ENCODE measurements around the gene HOXD10. TPM values are rescaled to one million over a fixed set of nuclear protein-coding genes. Genes with fewer than 3 reads are reported as not detected.
A peak's percentile ranks its signal among the peaks of the same experiment; 100 is the strongest.

HOXD10 gene
- total RNA-seq, 1 donor from 2014 or later: 1.9 TPM

DNA sequence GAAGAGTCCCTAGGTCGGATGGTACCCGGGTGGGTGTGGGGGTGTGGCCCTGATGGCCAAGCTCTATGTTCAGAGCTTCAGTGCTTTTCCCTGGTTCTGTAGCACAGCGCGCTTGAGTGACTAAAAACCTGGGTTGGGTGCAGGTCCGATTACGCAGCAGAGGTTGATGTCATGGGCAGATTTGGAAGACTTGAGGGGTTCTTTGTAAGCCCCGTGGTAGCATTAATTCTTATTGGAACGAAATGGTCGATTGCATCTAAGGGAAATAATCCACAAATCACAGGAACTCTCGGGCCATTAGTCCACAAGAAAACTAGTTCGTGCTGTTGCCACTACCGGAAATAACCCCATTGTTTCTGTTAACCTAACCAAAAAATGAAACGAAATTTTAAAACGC is 21.9 kb downstream of the HOXD10 start:
- ATAC-seq (no peak), DNase-seq (ENCODE audit: low spot score) (no peak)
- intact Hi-C loops (cut with DNase I): loop anchor here (5.0 kb wide), 1 partner anchor 414 kb away; no protein-coding TSS in a partner anchor

DNA sequence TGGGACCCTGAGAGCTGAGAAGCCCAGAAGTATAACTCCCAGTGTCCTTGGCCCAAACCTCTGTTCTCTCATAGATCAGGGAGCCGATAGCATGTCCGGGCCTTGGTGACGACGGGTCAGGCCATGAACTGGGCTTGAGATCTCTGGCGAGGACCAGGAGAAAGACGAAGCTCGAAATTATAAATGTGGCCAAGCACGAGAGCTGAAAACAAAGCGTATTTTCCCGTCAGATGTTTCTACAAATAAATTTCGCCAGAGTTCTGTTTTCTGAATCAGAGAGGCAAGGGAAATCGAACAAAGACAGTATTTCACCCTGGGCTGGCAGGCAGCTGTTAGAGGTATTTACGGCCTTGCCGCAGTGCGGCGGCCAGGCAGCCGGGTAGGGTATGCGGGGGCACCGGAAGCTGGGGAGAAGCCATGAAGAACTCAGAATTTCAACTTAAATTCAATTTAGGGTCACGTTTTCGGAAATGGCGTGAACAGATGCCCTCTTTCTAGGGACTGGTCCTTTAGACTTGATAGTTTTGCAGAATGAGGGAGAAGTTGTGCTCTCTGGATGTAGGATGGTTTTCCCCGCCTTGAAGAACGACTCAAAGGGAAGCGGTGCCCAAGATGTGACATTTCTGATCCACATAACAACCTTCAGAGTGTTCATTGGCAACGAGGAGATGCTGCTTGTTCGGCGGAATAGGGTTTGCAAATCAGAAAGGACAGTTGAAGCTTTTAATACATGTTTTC is 22.5 kb downstream of the HOXD10 start:
- DNase-seq (ENCODE audit: low spot score) (no peak), ATAC-seq (no peak)
- intact Hi-C loops (cut with DNase I): loop anchor here (5.0 kb wide), 1 partner anchor 413 kb away; no protein-coding TSS in a partner anchor

DNA sequence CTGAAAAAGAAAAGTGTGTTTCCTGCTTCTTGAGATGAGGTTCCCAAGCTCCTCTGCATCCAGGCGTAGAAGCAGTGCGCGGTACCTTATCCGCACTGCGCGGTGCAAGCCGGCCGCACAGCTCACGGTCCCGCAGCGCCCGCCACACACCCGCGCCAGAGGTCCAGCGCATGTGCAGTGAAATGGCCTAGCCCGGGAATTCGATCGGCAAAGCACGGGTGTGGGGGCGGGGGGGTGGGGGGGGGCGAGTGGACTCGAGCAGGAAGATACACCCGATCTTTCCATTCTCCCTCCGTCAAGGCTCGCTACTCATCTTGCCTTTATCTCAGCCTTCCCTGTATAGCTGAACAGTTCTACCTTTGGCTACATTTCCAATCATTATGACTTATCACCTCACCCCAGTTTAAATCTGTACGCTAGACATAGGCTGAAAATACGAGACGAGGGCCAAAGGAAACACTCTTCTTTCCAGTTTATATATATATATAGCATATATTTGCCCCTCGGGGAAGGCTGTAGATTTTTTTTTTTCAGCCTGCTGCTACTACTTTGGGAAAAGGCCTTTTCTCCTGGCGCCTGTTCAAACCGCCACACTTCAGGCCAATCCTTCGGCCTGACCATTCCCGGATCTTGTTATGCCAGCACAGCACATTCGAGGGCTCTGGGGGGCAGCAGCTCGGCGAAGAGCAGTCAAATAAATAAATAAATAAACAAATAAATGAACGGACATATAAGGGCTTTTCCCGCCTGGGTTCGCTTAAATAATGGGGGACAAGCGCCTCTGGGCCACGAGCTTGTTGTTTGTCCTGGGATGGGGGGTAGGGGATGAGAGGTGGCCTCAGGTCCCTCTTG is 23.3 kb downstream of the HOXD10 start:
- DNase-seq (ENCODE audit: low spot score) (no peak), ATAC-seq (peak; percentile 16)
- intact Hi-C loops (cut with DNase I): loop anchor here (5.0 kb wide), 2 partner anchors 317 to 412 kb away; no protein-coding TSS in a partner anchor

DNA sequence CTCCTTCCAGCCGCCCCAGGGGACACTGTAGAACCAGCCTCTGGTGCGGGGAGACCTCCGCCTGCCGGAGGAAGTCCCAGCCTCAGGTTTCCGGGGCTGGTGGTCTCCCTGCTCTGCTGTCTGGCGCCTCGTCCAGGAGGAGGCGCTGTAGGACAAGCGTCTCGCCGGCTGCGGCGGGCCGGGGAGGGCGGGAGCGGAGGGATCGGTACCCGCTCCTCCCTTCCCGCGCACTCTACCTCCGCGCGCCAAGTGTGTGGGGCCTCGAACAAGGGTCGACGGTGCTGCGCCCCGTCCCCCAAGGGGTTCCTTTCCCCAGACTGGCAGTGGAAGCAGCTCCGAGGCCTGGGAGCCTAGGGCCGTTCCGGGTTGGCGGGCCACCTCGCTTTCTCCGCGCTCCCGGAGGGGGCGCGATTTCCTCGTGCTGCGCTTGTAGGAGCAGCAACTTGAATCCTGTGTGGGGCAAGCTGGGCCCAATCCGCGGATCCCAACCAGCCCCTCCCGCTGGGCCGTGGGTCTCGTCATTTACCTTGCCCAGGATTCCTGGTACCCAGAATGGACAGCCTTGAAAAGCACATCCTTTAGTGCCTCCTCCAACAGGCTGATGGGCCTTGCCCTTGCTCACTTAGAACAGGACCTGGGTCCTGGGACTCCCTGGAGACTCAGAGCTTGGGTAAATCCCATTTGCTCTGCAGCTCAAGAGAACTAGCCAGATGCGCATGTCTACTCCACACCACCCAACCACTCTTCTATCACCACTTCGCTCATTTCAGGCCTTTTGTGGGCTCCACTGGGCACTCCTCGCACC is 24.1 kb downstream of the HOXD10 start:
- DNase-seq (ENCODE audit: low spot score) (peak; percentile 87), ATAC-seq (peak; percentile 92)
- intact Hi-C loops (cut with DNase I): loop anchor here (5.0 kb wide), 1 partner anchor 317 kb away; no protein-coding TSS in a partner anchor

DNA sequence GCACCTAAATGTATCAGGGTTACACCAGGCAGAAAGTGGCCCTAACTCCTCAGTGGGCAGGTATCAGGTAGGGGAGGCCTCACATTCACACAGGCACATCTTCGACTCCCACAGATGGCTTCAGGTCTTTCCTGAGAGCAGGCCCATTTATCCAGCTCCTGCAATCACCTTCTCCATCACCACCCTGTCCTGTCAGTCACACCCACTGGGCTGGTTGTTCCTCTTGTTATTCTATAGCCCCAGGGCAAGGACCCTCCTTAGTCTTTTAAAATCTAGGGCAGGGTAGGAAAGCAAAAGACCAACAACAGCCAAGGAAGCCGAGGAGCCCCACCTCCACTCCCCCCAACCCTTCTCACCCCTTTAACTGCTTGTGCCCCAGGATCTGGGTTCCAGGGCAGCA is 25.7 kb downstream of the HOXD10 start:
- DNase-seq (ENCODE audit: low spot score) (no peak), ATAC-seq (no peak)
- intact Hi-C loops (cut with DNase I): loop anchor here (5.0 kb wide), 1 partner anchor 315 kb away; no protein-coding TSS in a partner anchor

DNA sequence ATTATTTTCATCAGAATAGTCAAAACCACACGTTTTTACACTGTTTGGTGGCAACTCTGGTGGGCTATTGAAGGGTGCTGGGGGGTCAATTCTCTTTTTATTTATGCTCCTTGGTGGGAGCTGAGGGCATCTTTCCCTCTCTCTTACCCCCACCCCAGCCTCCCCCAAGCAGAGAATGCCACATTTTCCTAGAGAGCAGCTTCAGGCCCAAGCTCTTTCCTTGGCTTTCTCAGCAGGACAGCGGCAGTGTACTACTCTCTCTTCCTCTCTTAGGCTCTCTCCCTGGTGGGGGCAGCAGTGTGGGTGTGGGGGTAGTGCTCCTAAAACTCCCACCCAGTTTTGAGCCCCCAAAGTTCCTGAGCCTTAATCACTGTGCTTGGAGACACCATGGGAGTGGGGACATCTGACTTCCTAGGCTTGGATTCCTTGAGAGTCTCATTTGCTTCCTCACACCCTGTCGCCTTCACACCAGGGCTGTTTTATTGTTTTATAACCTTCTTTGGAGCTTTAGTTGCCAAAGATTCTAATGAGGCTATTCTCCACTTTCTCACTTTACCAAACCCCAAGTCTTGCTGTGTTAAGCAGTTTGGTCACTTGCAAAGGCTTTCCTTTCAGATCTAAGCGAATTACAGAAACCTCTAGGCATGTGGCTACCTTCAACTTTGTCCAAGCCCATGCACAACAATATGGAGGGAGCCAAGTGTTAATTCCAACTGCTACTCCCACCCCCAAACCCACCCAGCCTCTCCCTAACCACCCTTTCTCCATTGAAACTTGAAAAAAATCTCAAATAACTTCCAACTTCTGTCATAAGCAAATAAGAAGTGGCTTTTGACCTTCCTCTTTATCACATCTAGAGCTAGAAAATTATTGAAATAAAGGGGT is 28.7 kb downstream of the HOXD10 start:
- intact Hi-C loops (cut with DNase I): no loop called here
- ATAC-seq: no peak

DNA sequence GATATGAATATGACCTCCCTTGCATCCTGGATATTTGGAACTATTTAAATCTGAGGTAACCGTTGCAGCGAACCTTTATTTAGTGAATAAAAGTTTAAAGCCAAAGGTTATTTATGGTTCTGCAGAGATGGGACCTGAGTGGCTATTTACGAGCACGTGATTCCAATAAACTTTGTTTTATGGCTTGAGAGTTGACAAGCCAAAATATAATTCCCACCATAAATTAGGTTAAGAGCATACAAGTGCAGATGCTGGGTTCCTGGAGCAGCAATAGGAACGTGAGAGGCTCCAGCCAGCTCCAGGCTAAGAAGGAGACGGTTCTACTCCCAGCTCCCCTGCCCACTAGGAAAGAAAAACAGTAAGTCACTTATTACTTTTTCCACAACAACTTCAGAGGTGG is 29.5 kb downstream of the HOXD10 start:
- intact Hi-C loops (cut with DNase I): no loop called here
- ATAC-seq: no peak

More for the DNA sequence above, 28.7 kb downstream of the HOXD10 start:
- no peak for DNase-seq (ENCODE audit: low spot score)

DNA sequence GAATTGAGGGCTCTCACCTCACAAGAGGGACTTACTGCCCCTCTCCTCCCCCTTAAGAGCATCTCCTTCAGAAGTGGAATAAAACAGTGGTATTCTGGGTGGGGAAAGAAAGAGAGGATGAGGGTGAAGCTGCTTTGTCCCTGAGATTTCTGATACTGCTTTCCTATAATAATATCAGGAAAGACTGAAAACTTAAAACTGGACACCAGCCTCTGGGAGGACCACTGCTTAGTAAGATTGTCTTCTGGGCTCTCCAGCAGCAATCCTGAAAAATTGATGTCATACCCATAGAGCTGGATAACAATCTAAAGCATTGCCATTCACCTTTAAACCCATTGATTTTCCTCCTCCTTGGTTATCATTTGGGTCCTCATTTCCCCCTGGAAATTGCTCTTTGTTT is 30.1 kb downstream of the HOXD10 start:
- intact Hi-C loops (cut with DNase I): no loop called here
- no peak for DNase-seq (ENCODE audit: low spot score)
- no peak for ATAC-seq

More for the DNA sequence above, 29.5 kb downstream of the HOXD10 start:
- DNase-seq (ENCODE audit: low spot score): no peak

DNA sequence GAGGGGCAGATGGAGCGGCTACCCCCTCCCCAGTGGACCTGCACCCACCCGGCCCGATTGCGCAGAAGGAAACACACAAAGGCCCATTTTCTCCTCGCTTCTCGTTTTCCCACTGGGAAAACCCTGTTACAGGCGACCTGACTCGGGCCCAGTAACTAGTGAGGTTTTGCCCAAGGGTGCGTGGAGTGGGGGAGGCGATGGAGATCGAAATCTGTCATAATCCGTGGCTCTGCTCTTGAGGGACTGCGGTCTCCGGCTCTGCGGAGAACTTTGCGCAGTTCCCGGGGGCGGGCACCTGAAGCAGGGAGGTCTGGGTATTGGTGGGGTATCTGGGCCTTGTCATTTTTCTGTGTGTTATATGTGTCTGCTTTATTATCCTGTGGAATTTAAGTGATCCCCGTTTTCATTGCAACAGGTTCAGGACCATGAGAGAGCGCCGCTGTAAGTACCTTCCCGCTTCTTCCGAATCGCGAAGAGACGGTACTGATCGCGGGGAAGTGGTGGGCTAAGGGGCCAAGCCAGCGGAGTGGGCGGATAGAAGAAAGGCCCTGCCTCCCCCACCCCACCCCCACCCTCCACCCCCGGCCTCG is 30.7 kb downstream of the HOXD10 start:
- DNase-seq (ENCODE audit: low spot score) (no peak), ATAC-seq (no peak)
- intact Hi-C loops (cut with DNase I): no loop called here

DNA sequence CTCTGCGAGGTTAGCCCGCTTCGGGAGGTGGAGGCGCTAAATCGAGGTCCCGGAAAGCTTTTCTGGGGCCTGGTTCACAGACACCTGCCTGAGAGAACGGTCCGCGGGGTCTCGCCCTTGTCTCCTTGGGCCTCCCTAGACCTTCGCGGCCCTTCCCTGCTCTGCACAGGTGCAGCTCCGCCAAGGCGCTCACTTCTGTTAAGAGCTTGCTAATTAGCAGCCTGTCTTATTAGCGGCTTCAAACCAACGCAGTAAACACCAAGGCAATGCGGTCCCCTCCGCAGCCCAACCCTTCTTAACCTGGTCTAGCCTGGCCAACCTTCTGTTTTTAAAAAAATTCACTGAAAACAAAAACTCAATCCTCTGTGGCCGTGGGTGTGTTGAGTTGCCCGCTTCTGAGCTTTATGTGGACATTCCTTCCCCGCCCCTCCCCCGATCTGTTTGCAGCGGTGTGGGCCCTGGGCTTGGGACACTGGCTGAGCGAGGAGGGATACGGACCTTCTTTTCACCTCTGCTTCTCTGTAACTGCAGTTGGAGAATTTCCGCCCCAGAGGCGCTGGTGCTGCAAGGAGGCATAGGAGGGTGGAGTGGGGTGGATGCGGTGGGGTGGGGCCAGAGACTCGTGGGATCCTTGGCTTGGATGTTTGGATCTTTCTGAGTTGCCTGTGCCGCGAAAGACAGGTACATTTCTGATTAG is 31.4 kb downstream of the HOXD10 start:
- intact Hi-C loops (cut with DNase I): no loop called here
- DNase-seq (ENCODE audit: low spot score) (no peak), ATAC-seq (no peak)

DNA sequence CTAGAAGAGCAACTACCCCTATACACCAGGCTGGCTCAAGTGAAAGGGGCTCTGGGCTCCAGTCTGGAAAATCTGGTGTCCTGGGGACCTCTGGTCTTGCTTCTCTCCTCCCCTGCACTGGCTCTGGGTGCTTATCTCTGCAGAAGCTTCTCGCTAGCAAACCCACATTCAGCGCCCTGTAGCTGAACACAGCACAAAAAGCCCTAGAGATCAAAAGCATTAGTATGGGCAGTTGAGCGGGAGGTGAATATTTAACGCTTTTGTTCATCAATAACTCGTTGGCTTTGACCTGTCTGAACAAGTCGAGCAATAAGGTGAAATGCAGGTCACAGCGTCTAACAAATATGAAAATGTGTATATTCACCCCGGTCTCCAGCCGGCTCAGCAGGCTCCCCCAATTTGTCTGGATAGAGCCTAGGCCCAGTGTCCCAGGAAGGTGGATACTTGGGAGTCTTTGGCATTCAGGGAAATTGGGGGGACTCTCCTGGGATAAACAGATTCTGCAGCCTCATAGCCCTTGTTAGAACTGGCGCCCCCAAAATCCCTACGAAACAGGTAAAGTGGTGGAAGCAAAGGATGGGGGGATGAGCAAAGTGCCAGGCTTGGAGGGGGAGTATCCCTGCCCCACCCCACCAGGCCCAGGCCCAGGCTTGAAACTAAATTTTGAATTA is 32.3 kb downstream of the HOXD10 start:
- DNase-seq (ENCODE audit: low spot score) (no peak), ATAC-seq (no peak)
- intact Hi-C loops (cut with DNase I): no loop called here

DNA sequence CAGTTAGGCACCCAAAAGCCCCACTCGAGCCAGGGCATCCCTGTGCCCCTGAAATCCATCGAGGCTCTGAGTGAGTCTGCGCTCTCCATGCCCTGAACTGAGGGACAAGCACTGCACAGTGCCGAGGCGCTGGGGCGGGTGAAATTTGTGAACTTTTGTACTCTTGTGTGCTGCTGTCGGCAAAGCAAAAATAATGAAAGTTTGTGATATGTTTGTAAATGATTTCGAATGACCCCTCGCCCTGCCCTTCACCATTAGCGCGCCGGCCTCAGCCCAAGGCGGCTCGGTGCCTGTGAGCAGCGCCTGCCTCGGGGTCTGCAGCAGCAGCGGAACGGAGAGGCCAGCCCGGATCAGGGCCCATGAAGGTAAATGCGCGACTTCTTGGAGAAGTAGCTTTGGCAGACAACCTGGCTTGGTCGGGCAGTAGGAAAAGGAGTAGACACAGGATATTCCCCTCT is 32.9 kb downstream of the HOXD10 start:
- intact Hi-C loops (cut with DNase I): no loop called here
- no peak for ATAC-seq
- no peak for DNase-seq (ENCODE audit: low spot score)

DNA sequence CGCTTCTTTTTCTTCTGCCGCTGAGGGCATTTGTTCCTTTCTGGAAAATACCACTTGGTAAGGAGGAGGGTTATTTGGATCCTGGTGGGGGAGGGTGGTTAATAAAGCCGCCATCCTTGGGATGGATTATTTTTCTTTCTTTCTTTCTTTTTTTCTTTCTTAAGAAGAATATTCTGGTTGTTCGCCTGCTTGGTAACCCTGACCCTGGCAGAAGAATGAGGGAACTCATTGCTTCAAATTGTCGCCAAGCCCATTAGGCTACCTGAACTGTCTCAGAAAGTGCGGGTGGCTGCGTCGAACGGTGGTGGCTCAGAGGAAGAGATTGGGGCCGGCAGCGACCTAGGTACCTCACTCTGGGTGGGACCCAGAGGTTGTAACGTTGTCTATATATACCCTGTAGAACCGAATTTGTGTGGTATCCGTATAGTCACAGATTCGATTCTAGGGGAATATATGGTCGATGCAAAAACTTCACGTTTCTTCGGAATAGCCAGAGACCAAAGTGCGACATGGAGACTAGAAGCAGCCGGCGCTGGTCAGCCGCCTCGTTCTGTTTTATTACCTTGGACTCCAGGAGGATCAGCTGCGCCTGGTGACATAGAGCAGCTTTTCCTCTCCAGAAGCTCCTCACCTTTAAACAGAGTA is 33.5 kb downstream of the HOXD10 start:
- ATAC-seq: no peak
- intact Hi-C loops (cut with DNase I): no loop called here
- no peak for DNase-seq (ENCODE audit: low spot score)

DNA sequence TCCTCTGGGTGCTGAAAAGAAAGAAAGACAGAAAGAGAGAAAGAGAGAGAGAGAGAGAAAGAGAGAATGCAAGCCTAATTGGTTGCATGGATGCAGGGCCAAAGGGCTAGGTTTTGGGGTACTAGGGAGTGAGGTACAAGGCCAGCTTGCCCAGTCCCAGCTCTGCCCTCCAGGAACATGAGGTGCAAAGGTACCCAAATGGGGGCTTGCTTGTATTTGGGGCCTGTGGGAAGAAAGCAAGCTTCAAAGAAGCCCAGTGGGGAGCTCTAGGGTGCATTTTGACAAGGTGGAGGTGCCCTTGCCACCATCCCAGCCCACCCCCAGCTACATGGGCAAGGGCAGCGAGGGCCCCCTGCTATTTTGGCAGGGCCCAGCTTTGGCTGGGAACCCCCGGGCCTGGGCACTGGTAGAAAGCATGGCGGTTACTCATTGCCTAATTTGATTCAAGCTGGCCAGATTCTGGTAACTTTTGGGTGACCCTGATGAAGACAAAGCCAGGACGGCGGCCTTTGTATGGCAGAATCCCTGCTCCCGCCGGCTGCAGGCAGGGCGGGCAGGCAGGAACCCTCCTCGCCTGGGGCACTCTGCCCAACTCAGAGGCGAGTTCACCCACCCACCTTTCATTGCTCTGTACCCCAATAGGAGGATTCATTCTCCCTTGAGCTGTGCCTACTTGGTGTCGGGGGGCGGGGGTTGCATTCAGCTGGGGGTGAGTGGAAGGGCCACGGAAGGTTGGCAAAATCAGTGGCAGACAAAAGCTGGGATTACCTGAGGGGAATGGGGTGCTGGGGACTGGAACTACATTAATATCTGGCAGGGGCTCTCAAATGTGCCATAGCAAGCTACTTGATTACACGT is 34.2 kb downstream of the HOXD10 start:
- intact Hi-C loops (cut with DNase I): no loop called here
- ATAC-seq (no peak), DNase-seq (ENCODE audit: low spot score) (no peak)
